GM23338 (cell line): Measurements from ENCODE around the gene F7. TPM values are rescaled to one million over a fixed set of nuclear protein-coding genes. Genes with fewer than 3 reads are reported as not detected.

Experiments used
- ATAC-seq: fragments of 200-7000 bp; cut with Tn5 transposase; 3 replicates; pipeline ENCODE4 v1.9.1; 2020
- DNase-seq: peaks from one replicate; pipeline ENCODE4 v3.0.0-alpha.2; 2015; ENCODE audit warnings: low spot score
- H2AFZ ChIP-seq: fragments of 200-600 bp; sonication (generic); 2 replicates; pipeline ENCODE4 v1.8.0; 2016; ENCODE audit warnings: antibody characterized with exemption, mild to moderate bottlenecking, moderate library complexity
- H3F3A ChIP-seq: fragments of 200-600 bp; sonication (generic); replicated peaks from 2 replicates; pipeline ENCODE4 v1.8.0; 2017; ENCODE audit warnings: antibody characterized with exemption, mixed run types, low read depth
- H3K27ac ChIP-seq: fragments of 200-600 bp; sonication (generic); 2 replicates; pipeline ENCODE4 v1.6.1; 2016; ENCODE audit warnings: low read depth
- H3K27me3 ChIP-seq: fragments of 200-600 bp; sonication (generic); 2 replicates; pipeline ENCODE4 v1.8.0; 2016; ENCODE audit warnings: mild to moderate bottlenecking, mixed run types, moderate library complexity; ENCODE audit not compliant: insufficient read depth
- H3K36me3 ChIP-seq: fragments of 200-600 bp; sonication (generic); 2 replicates; pipeline ENCODE4 v1.8.0; 2016; ENCODE audit warnings: mild to moderate bottlenecking; ENCODE audit not compliant: insufficient read depth
- H3K4me1 ChIP-seq: fragments of 200-600 bp; sonication (generic); 2 replicates; pipeline ENCODE4 v1.8.0; 2016; ENCODE audit warnings: mild to moderate bottlenecking, moderate library complexity; ENCODE audit not compliant: insufficient read depth
- H3K4me2 ChIP-seq: fragments of 200-600 bp; sonication (generic); 2 replicates; pipeline ENCODE4 v1.7.1; 2017; ENCODE audit warnings: mixed run types
- H3K4me3 ChIP-seq: fragments of 200-600 bp; sonication (generic); 2 replicates; pipeline ENCODE4 v1.6.1; 2016; ENCODE audit warnings: mixed run types
- H3K79me2 ChIP-seq: fragments of 200-600 bp; sonication (generic); replicated peaks from 2 replicates; pipeline ENCODE4 v1.8.0; 2017; ENCODE audit warnings: mild to moderate bottlenecking; ENCODE audit not compliant: insufficient read depth
- H3K9me2 ChIP-seq: fragments of 200-600 bp; sonication (generic); 2 replicates; pipeline ENCODE4 v1.8.0; 2017; ENCODE audit not compliant: insufficient read depth
- H4K20me1 ChIP-seq: fragments of 200-600 bp; sonication (generic); replicated peaks from 2 replicates; pipeline ENCODE4 v1.8.0; 2017; ENCODE audit warnings: mild to moderate bottlenecking; ENCODE audit not compliant: insufficient read depth
- H3K27ac Mint-ChIP-seq: 2 replicates; pipeline ENCODE4 v1.8.0; 2020; ENCODE audit warnings: inconsistent platforms, mild to moderate bottlenecking, moderate library complexity, mixed read lengths
- H3K27me3 Mint-ChIP-seq: 3 replicates; pipeline ENCODE4 v1.8.0; 2022; ENCODE audit warnings: low read depth, mild to moderate bottlenecking, moderate library complexity, mixed read lengths, inconsistent platforms; ENCODE audit not compliant: insufficient read depth, poor library complexity
- H3K36me3 Mint-ChIP-seq: 3 replicates; pipeline ENCODE4 v1.8.0; 2021; ENCODE audit warnings: low read depth, mild to moderate bottlenecking, inconsistent platforms, moderate library complexity, mixed read lengths
- H3K4me1 Mint-ChIP-seq: 3 replicates; pipeline ENCODE4 v1.8.0; 2020; ENCODE audit warnings: mild to moderate bottlenecking, inconsistent platforms, mixed read lengths
- H3K4me3 Mint-ChIP-seq: 3 replicates; pipeline ENCODE4 v1.8.0; 2021; ENCODE audit warnings: moderate library complexity, mild to moderate bottlenecking, inconsistent platforms, mixed read lengths
- H3K9me3 Mint-ChIP-seq: 3 replicates; pipeline ENCODE4 v1.8.0; 2020; ENCODE audit warnings: moderate library complexity, mild to moderate bottlenecking, inconsistent platforms, mixed read lengths
- CREB1 ChIP-seq: fragments of 250-450 bp; sonication (Bioruptor Pico); IDR thresholded peaks from 2 replicates; pipeline ENCODE4 v1.5.0; 2020; ENCODE audit warnings: low read depth, mild to moderate bottlenecking, moderate library complexity
- EZH2 ChIP-seq: fragments of 200-600 bp; sonication (generic); IDR thresholded peaks from one replicate; pipeline ENCODE4 v1.8.0; 2017; ENCODE audit warnings: antibody characterized with exemption, mild to moderate bottlenecking, low read depth; ENCODE audit not compliant: unreplicated experiment
- EZH2phosphoT487 ChIP-seq: fragments of 200-600 bp; sonication (generic); IDR thresholded peaks from one replicate; pipeline ENCODE4 v1.8.1; 2018; ENCODE audit warnings: antibody characterized with exemption; ENCODE audit not compliant: unreplicated experiment
- JUNB ChIP-seq: IDR thresholded peaks from one replicate; pipeline ENCODE4 v1.6.1; 2016; ENCODE audit warnings: antibody characterized with exemption; ENCODE audit not compliant: unreplicated experiment
- NANOG ChIP-seq: IDR thresholded peaks from 2 replicates; pipeline ENCODE4 v1.6.1; 2016; ENCODE audit warnings: antibody characterized with exemption, borderline replicate concordance
- POLR2AphosphoS5 ChIP-seq: IDR thresholded peaks from 2 replicates; pipeline ENCODE4 v1.6.1; 2016; ENCODE audit warnings: antibody characterized with exemption, low read depth
- REST ChIP-seq: IDR thresholded peaks from one replicate; pipeline ENCODE4 v1.6.1; 2018; ENCODE audit warnings: antibody characterized with exemption; ENCODE audit not compliant: unreplicated experiment
- STAT1 ChIP-seq: IDR thresholded peaks from one replicate; pipeline ENCODE4 v1.6.1; 2016; ENCODE audit warnings: antibody characterized with exemption; ENCODE audit not compliant: unreplicated experiment
- ZNF114 ChIP-seq: fragments of 250-450 bp; sonication (Bioruptor Pico); IDR thresholded peaks from 2 replicates; pipeline ENCODE4 v1.5.0; 2020; ENCODE audit warnings: mild to moderate bottlenecking, moderate library complexity
- ZNF331 ChIP-seq: fragments of 250-450 bp; sonication (Bioruptor Pico); IDR thresholded peaks from 2 replicates; pipeline ENCODE4 v1.5.0; 2020; ENCODE audit warnings: low read depth, mild to moderate bottlenecking, moderate library complexity
- polyA plus RNA-seq: library from polyadenylated mRNA; unstranded; fragments of >200 nt; fragmentation: Nextera tagmentation; extraction: Ambion mirVana; gene quantifications from 2 replicates; pipeline ENCODE4 v1.2.1, GENCODE V29; 2016
- total RNA-seq: library from RNA; depleted of rRNA; stranded (reverse); fragments of >200 nt; shearing (Covaris generic); gene quantifications from 2 replicates; pipeline ENCODE4 v1.2.3, GENCODE V29; 2014
- TF ChIP-seq, protein P1 (sequence below): fragments of 250-450 bp; sonication (Bioruptor Pico); IDR thresholded peaks from 2 replicates; pipeline ENCODE4 v1.5.0; 2020; ENCODE audit warnings: mild to moderate bottlenecking, moderate library complexity
- TF ChIP-seq, protein P2 (sequence below): IDR thresholded peaks from 2 replicates; pipeline ENCODE4 v1.6.1; 2016; ENCODE audit warnings: antibody characterized with exemption
- TF ChIP-seq, protein P3 (sequence below), 2 experiments: fragments of 200-600 bp in 1 of 2; sonication (generic) in 1 of 2; conservative IDR thresholded peaks; 2 replicates each; pipeline versions ENCODE4 v1.5.1 to v1.6.1; 2016 to 2017; ENCODE audit warnings: antibody characterized with exemption in 2 of 2, low read depth in 2 of 2, mild to moderate bottlenecking in 2 of 2, moderate library complexity in 1 of 2

Gene F7
- total and polyA plus RNA-seq, 2 experiments from 2014 or later = 0.16 to 0.24 TPM

GRCh38 chr13:113166266-113166665, 60.7 kb downstream of the F7 start (continued):
- TF ChIP-seq NANOG (no peak), ZNF114 (CRISPR knock-in tag) (no peak), EZH2phosphoT487 (no peak), JUNB (no peak)

- ATAC-seq (no peak), DNase-seq (no peak)
- Histone ChIP-seq H3F3A (no peaks in the 10 kb centered on the region), H3K79me2 (no peaks in the 10 kb centered on the region), H3K4me3 (no peak overlapping the region), H3K4me1 (no peaks in the 10 kb centered on the region), H3K9me2 (no peaks in the 10 kb centered on the region), H3K27me3 (no peaks in the 10 kb centered on the region), H4K20me1 (no peaks in the 10 kb centered on the region; the same call in 1 of the 2 replicates), H2AFZ (no peak overlapping the region), H3K27ac (no peak overlapping the region), H3K4me2 (no peak overlapping the region), H3K36me3 (no peaks in the 10 kb centered on the region)
- Mint-ChIP-seq H3K36me3 (peaks cover 21% of the 10 kb centered on the region), H3K4me3 (no peak overlapping the region), H3K27me3 (peaks cover 9% of the 10 kb centered on the region), H3K27ac (no peak overlapping the region), H3K9me3 (no peaks in the 10 kb centered on the region), H3K4me1 (peaks cover 10% of the 10 kb centered on the region)
- TF ChIP-seq, protein P1, sequence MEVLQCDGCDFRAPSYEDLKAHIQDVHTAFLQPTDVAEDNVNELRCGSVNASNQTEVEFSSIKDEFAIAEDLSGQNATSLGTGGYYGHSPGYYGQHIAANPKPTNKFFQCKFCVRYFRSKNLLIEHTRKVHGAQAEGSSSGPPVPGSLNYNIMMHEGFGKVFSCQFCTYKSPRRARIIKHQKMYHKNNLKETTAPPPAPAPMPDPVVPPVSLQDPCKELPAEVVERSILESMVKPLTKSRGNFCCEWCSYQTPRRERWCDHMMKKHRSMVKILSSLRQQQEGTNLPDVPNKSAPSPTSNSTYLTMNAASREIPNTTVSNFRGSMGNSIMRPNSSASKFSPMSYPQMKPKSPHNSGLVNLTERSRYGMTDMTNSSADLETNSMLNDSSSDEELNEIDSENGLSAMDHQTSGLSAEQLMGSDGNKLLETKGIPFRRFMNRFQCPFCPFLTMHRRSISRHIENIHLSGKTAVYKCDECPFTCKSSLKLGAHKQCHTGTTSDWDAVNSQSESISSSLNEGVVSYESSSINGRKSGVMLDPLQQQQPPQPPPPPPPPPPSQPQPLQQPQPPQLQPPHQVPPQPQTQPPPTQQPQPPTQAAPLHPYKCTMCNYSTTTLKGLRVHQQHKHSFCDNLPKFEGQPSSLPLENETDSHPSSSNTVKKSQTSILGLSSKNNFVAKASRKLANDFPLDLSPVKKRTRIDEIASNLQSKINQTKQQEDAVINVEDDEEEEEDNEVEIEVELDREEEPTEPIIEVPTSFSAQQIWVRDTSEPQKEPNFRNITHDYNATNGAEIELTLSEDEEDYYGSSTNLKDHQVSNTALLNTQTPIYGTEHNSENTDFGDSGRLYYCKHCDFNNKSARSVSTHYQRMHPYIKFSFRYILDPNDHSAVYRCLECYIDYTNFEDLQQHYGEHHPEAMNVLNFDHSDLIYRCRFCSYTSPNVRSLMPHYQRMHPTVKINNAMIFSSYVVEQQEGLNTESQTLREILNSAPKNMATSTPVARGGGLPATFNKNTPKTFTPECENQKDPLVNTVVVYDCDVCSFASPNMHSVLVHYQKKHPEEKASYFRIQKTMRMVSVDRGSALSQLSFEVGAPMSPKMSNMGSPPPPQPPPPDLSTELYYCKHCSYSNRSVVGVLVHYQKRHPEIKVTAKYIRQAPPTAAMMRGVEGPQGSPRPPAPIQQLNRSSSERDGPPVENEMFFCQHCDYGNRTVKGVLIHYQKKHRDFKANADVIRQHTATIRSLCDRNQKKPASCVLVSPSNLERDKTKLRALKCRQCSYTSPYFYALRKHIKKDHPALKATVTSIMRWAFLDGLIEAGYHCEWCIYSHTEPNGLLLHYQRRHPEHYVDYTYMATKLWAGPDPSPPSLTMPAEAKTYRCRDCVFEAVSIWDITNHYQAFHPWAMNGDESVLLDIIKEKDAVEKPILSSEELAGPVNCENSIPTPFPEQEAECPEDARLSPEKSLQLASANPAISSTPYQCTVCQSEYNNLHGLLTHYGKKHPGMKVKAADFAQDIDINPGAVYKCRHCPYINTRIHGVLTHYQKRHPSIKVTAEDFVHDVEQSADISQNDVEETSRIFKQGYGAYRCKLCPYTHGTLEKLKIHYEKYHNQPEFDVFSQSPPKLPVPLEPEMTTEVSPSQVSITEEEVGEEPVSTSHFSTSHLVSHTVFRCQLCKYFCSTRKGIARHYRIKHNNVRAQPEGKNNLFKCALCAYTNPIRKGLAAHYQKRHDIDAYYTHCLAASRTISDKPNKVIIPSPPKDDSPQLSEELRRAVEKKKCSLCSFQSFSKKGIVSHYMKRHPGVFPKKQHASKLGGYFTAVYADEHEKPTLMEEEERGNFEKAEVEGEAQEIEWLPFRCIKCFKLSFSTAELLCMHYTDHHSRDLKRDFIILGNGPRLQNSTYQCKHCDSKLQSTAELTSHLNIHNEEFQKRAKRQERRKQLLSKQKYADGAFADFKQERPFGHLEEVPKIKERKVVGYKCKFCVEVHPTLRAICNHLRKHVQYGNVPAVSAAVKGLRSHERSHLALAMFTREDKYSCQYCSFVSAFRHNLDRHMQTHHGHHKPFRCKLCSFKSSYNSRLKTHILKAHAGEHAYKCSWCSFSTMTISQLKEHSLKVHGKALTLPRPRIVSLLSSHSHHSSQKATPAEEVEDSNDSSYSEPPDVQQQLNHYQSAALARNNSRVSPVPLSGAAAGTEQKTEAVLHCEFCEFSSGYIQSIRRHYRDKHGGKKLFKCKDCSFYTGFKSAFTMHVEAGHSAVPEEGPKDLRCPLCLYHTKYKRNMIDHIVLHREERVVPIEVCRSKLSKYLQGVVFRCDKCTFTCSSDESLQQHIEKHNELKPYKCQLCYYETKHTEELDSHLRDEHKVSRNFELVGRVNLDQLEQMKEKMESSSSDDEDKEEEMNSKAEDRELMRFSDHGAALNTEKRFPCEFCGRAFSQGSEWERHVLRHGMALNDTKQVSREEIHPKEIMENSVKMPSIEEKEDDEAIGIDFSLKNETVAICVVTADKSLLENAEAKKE (CRISPR knock-in tag) = no peak
- no peak for TF ChIP-seq ZNF114 (CRISPR knock-in tag)
- TF ChIP-seq, protein P2, sequence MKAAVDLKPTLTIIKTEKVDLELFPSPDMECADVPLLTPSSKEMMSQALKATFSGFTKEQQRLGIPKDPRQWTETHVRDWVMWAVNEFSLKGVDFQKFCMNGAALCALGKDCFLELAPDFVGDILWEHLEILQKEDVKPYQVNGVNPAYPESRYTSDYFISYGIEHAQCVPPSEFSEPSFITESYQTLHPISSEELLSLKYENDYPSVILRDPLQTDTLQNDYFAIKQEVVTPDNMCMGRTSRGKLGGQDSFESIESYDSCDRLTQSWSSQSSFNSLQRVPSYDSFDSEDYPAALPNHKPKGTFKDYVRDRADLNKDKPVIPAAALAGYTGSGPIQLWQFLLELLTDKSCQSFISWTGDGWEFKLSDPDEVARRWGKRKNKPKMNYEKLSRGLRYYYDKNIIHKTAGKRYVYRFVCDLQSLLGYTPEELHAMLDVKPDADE = no peak
- TF ChIP-seq EZH2 = no peak
- TF ChIP-seq NANOG = no peak
- no peak for TF ChIP-seq JUNB
- TF ChIP-seq, protein P3, sequence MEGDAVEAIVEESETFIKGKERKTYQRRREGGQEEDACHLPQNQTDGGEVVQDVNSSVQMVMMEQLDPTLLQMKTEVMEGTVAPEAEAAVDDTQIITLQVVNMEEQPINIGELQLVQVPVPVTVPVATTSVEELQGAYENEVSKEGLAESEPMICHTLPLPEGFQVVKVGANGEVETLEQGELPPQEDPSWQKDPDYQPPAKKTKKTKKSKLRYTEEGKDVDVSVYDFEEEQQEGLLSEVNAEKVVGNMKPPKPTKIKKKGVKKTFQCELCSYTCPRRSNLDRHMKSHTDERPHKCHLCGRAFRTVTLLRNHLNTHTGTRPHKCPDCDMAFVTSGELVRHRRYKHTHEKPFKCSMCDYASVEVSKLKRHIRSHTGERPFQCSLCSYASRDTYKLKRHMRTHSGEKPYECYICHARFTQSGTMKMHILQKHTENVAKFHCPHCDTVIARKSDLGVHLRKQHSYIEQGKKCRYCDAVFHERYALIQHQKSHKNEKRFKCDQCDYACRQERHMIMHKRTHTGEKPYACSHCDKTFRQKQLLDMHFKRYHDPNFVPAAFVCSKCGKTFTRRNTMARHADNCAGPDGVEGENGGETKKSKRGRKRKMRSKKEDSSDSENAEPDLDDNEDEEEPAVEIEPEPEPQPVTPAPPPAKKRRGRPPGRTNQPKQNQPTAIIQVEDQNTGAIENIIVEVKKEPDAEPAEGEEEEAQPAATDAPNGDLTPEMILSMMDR (conservative IDR thresholded peaks at IDR 0.05; ENCODE audit: low read depth in 2 of 2) = no peak
- no peak for TF ChIP-seq POLR2AphosphoS5
- no peak for TF ChIP-seq EZH2phosphoT487
- no peak for TF ChIP-seq REST
- no peak for TF ChIP-seq CREB1 (CRISPR knock-in tag)
- TF ChIP-seq ZNF331 (CRISPR knock-in tag) = no peak
- TF ChIP-seq STAT1 = no peak
Measured at GRCh38 chr13:113166681-113167080, 61.1 kb downstream of the F7 start.
